ENCODE results near the gene IRF9. TPM values are rescaled to one million over a fixed set of nuclear protein-coding genes. Genes with fewer than 3 reads are reported as not detected.
A peak's percentile ranks its signal among the peaks of the same experiment; 100 is the strongest.

Gene IRF9
- total and polyA plus RNA-seq, 2 of the 13 experiments (the other 11 are each of a cell fraction or from before 2014, with no cell fraction given), result 14.9 to 49.7 TPM

GRCh38 chr14:24113801-24114531 lies 47.1 kb upstream of the IRF9 start (continued):
- TF ChIP-seq, protein P1, sequence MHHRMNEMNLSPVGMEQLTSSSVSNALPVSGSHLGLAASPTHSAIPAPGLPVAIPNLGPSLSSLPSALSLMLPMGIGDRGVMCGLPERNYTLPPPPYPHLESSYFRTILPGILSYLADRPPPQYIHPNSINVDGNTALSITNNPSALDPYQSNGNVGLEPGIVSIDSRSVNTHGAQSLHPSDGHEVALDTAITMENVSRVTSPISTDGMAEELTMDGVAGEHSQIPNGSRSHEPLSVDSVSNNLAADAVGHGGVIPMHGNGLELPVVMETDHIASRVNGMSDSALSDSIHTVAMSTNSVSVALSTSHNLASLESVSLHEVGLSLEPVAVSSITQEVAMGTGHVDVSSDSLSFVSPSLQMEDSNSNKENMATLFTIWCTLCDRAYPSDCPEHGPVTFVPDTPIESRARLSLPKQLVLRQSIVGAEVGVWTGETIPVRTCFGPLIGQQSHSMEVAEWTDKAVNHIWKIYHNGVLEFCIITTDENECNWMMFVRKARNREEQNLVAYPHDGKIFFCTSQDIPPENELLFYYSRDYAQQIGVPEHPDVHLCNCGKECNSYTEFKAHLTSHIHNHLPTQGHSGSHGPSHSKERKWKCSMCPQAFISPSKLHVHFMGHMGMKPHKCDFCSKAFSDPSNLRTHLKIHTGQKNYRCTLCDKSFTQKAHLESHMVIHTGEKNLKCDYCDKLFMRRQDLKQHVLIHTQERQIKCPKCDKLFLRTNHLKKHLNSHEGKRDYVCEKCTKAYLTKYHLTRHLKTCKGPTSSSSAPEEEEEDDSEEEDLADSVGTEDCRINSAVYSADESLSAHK (CRISPR knock-in tag; IDR thresholded peaks at IDR 0.05; ENCODE audit: borderline replicate concordance), result peak; percentile 92
- TF ChIP-seq ZNF24 (IDR thresholded peaks at IDR 0.05), result no peak; the same call in 1 of the 2 replicates
- TF ChIP-seq FUBP1 (CRISPR knock-in tag; IDR thresholded peaks at IDR 0.05; ENCODE audit: borderline replicate concordance), result peak; percentile 90; the same call in 1 of the 2 replicates
- peak; percentile 100 for TF ChIP-seq MTA1 (CRISPR knock-in tag; IDR thresholded peaks at IDR 0.05; ENCODE audit: borderline replicate concordance)
- TF ChIP-seq ZNF10 (CRISPR knock-in tag; IDR thresholded peaks at IDR 0.05; ENCODE audit: borderline replicate concordance, low read depth), result no peak
- TF ChIP-seq ZNF496 (CRISPR knock-in tag; IDR thresholded peaks at IDR 0.05; ENCODE audit: insufficient replicate concordance), result no peak
- peak; percentile 98 for TF ChIP-seq ZNF33B (CRISPR knock-in tag; IDR thresholded peaks at IDR 0.05)
- peak; percentile 85; the same call in 1 of the 2 replicates for TF ChIP-seq ZNF766 (CRISPR knock-in tag; IDR thresholded peaks at IDR 0.05; ENCODE audit: borderline replicate concordance)
- TF ChIP-seq KLF11 (CRISPR knock-in tag; IDR thresholded peaks at IDR 0.05), result peak; percentile 97
- no peak; the same call in 1 of the 2 replicates for TF ChIP-seq ZSCAN30 (CRISPR knock-in tag; IDR thresholded peaks at IDR 0.05)
- TF ChIP-seq SOX13 (IDR thresholded peaks at IDR 0.05), result peak; percentile 75
- TF ChIP-seq SOX13 (CRISPR knock-in tag; conservative IDR thresholded peaks at IDR 0.05 in 1 of 2, IDR thresholded peaks at IDR 0.05 in 1 of 2), result peak; percentile 90 to 99
- TF ChIP-seq ZNF644 (CRISPR knock-in tag; IDR thresholded peaks at IDR 0.05; ENCODE audit: low read depth), result peak; percentile 94
- 0 out of 2 replicates have a peak, but pooled peaks have one; percentile 3 for TF ChIP-seq RBAK (CRISPR knock-in tag; IDR thresholded peaks at IDR 0.05)
- 0 out of 2 replicates have a peak, but pooled peaks have one; percentile 96 for TF ChIP-seq HMGA1 (CRISPR knock-in tag; conservative IDR thresholded peaks at IDR 0.05)
- no peak; the same call in 1 of the 2 replicates for TF ChIP-seq HNRNPL (IDR thresholded peaks at IDR 0.05; ENCODE audit: low read depth, low read length)
- 0 out of 2 replicates have a peak, but pooled peaks have one; percentile 72 for TF ChIP-seq ZNF251 (CRISPR knock-in tag; IDR thresholded peaks at IDR 0.05)
- peak; percentile 99 for TF ChIP-seq KDM2A (CRISPR knock-in tag; IDR thresholded peaks at IDR 0.05; ENCODE audit: borderline replicate concordance, low read depth)
- TF ChIP-seq CBX2 (IDR thresholded peaks at IDR 0.05; ENCODE audit: low read depth, low read length), result 0 out of 2 replicates have a peak, but pooled peaks have one; percentile 31
- TF ChIP-seq CBX2 (CRISPR knock-in tag; IDR thresholded peaks at IDR 0.05; ENCODE audit: low read depth), result 0 out of 2 replicates have a peak, but pooled peaks have one; percentile 8
- TF ChIP-seq ISX (CRISPR knock-in tag; conservative IDR thresholded peaks at IDR 0.05), result peak; percentile 92; the same call in 1 of the 2 replicates
- no peak for TF ChIP-seq ZNF512 (CRISPR knock-in tag; IDR thresholded peaks at IDR 0.05)
- peak; percentile 97 for TF ChIP-seq ZNF784 (CRISPR knock-in tag; IDR thresholded peaks at IDR 0.05; ENCODE audit: borderline replicate concordance)

Data from HepG2 (cell line).